KOPT-K1 (cell line): ENCODE results near the gene MED26.

Source experiments
- H3K27ac ChIP-seq: fragments of 200-600 bp; sonication (generic); 2 replicates; pipeline ENCODE4 v1.5.1; 2016; ENCODE audit warnings: antibody characterized with exemption, mild to moderate bottlenecking, low read depth, low read length; ENCODE audit not compliant: poor library complexity, severe bottlenecking
- H3K36me3 ChIP-seq: fragments of 200-600 bp; sonication (generic); 2 replicates; pipeline ENCODE4 v1.5.1; 2017; ENCODE audit warnings: antibody characterized with exemption, mild to moderate bottlenecking, low read length, moderate library complexity; ENCODE audit not compliant: insufficient read depth
- H3K9me3 ChIP-seq: fragments of 200-600 bp; sonication (generic); 2 replicates; pipeline ENCODE4 v1.5.1; 2017; ENCODE audit warnings: antibody characterized with exemption, low read length, mild to moderate bottlenecking; ENCODE audit not compliant: insufficient read depth, poor library complexity, severe bottlenecking

The MED26 gene

DNA sequence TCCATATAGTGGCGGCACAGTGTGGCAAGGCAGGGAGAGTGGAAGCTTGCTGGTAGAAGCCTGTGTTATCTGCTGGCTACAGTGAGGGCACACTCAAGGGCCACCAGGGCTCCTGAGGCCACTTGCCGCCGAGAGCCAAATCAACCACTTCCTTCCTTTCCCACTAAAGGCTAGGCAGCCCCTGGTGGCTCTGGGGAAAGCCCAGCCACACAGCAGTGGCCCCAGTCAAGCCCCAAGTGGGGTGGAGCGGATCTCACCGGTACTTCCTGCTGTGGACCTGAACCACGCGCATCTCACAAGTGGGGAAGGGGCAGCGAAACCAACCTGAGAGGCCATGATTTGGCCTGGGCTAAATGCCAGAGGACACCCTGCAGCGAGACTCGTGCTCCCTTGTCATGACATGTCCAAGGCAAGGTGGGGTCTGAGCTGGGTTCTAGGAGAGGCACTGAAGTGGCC, 33.8 kb downstream of the MED26 start:
- Histone ChIP-seq H3K27ac (peak overlapping the region; percentile 47), H3K9me3 (no peaks in the 10 kb centered on the region), H3K36me3 (no peaks in the 10 kb centered on the region)

DNA sequence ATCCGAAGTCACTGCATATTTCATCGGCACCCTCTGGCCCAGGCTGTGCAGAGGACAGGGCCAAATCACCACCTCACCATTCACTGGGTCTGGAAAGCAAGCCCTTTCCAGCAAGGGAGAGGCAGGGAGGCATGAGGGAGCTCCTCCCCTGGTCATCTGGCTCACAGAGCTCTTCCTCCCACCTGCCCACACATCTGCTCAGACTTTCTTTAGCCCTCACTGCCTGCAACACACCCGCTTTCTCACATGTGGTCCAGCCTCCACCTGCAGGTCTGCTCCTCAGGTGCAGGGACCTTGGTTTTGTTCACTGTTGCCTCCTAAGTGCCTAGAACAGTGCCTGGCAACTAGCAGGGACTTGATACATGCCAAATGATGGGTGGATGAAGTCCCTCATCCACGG, 34.8 kb downstream of the MED26 start:
- Histone ChIP-seq H3K27ac (no peak overlapping the region), H3K9me3 (no peaks in the 10 kb centered on the region), H3K36me3 (no peaks in the 10 kb centered on the region)

DNA sequence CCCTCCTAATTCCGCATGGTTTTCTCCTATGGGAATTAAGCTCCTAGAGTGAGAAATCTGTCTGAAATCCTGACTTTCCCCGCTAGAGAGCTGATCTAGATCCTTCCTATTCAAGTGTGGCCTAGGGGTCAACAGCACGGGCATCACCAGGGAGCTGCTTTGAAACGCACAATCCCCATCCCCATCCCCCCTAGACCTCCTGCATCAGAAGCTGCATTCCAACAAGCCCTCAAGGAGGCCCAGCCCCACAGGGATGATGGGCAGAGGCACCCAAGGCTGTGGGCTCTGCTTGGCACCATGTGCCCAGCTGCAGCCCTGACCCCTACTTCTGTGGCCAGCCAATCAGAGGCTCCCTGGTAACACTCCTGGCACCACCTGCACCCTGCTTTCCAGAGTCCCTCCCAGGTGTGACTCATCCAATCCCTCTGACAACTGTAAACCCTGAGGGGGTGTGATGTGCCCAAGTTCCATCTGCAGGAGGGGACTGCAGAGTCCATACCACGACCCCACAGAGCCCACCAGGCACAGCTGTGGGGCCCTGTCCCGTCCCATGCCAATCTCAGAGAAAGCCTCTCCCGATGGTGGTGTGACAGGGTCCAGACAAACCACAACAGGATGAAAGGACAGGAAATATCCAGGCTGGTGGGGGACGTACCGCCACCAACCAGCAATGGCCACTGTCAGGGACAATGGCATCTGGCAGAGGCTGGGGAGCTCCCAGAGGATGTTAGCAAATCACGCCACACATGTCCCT, 36.0 kb downstream of the MED26 start:
- no peak overlapping the region for H3K27ac ChIP-seq
- no peaks in the 10 kb centered on the region for H3K36me3 ChIP-seq
- H3K9me3 ChIP-seq, result no peaks in the 10 kb centered on the region

DNA sequence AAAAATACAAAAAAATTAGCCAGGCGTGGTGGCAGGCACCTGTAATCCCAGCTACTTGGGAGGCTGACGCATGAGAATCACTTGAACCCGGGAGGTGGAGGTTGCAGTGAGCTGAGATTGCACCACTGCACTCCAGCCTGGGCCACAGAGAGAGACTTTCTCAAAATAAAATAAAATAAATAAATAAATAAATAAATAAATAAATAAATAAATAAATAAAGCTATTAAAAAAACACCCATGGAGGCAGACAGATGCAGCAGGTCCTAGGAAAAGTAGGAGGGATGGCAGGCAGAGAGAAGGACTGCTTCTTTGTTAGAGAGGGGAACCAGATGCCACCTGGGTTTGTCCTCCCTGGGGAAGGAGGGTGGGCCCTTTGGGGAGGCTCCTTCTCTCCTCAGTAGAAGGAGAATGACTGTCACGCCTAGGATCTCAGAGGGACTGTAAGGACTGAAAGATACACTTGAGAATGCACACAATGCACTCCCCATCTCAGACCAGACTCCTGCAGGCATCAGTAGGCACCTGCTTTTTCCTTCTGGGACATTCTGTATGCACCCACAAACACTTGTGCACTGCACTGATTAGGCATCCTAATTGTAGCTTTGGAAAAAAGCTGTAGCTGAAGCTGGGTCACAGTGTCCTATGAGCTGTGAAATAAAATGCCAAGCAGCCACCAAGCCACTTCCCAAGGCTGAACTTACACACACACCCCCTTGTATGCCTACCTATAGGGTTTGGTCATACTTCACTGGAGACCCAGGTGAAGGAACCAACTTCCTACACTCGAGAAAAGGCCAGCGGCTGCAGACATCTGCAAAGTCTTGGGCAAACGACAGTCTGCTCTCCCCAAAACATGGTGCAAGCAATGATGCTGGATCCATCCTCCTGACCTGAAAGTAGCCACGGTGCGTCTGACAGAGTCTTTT, 36.9 kb downstream of the MED26 start:
- no peak overlapping the region for H3K27ac ChIP-seq
- H3K9me3 ChIP-seq, result no peaks in the 10 kb centered on the region
- no peaks in the 10 kb centered on the region for H3K36me3 ChIP-seq

DNA sequence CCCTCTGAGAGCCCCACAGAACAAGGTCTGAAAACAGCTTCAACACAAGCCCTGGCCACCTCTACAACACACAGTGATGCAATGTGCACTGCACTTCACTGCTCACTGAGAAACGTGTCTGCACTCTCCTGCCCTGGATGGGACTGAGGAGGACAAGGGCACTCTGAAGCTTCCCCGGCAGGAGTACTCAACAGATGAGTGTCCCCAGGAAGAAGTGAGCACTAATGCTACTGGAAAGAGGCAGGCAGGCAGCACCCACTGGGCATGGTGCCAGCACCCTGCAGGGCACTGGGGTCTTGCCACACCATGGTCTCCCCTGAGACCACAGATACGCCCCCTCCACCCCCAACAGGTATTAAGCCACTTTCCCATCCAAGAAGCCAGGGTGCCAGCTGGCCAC, 38.1 kb downstream of the MED26 start:
- Histone ChIP-seq H3K27ac (no peak overlapping the region), H3K36me3 (no peaks in the 10 kb centered on the region), H3K9me3 (no peaks in the 10 kb centered on the region)

DNA sequence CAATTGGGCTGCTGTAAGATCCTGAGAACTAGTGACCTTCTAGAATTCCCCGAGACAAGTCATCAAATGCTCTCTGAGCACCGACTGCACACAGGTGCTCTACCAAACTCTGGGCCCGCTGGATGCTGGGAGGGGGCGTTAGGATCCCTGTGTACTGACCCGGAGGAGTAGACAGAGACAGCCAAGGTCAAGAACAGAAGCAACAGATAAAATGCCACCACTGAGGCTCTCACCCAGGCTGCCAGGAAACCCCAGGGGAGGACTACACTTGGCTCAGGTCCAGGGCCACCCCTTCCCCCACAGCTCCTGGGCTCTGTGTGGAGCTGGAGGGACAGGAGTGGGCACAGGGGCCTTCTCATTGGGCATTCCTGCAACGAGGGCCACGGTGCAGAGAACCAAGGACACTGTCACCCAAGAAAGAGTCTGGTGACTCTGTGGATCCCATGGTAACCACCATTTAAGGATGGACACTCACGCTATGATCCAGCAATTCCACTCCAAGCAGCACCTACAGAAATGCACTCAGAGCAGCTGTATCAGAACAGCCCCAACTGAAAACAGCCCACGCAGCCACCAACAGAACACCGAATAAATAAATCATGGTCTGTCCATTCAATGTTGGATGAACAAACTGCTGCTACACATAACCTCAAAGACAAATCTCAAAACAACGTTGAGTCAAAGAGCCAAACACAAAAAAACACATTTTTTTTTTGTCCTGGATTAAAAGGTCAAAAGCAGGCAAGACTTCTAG, 39.0 kb downstream of the MED26 start:
- peak overlapping the region; percentile 65 for H3K27ac ChIP-seq
- no peaks in the 10 kb centered on the region for H3K9me3 ChIP-seq
- no peaks in the 10 kb centered on the region for H3K36me3 ChIP-seq

DNA sequence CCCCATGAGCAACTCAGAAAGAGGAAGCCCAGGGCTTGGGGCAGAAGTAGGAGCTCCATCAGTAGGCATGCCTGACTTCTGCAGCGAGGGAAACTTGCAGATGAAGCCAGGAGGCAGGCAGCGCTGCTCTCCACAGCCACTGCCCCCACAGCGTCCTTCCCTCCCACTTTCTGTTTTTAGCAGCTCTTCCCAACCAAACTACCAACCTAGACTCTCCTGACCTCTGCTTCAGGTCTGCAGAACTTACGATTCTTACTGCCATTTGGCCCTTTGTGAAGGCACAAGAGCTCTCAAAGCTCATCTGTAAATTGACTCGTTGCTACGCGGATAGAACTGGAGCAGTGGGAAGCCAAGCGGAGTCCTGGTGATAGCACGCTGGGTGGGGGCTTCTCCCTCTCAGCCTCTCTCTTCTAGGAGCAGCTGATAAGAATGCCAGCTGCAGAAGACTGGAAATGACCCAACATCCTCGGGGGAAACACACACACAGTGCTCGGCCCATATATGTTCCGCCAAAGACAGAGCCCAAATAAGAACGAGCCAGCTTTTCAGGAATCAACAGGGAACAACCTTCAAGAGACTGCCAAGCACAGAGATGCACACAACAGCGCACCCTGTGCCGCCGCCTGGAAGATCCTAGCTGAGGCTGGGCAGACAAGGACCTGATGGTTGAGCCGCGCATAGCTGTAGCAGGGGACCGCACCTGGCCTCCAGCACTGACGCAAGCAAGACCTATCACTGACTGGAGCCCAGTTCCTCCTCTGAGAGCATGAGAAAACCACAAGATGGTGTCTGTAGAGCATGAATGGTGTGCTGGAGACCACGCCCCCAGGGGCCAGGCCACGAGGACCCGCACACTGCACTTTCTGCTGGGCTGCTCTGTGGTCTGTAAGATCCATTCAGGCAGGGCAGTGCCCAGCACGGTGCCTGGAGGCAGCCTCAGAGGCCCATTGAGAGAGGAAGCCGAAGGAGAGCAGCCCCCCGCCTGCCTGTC, 39.9 kb downstream of the MED26 start:
- Histone ChIP-seq H3K27ac (peak overlapping the region; percentile 65), H3K9me3 (no peaks in the 10 kb centered on the region), H3K36me3 (no peaks in the 10 kb centered on the region)

DNA sequence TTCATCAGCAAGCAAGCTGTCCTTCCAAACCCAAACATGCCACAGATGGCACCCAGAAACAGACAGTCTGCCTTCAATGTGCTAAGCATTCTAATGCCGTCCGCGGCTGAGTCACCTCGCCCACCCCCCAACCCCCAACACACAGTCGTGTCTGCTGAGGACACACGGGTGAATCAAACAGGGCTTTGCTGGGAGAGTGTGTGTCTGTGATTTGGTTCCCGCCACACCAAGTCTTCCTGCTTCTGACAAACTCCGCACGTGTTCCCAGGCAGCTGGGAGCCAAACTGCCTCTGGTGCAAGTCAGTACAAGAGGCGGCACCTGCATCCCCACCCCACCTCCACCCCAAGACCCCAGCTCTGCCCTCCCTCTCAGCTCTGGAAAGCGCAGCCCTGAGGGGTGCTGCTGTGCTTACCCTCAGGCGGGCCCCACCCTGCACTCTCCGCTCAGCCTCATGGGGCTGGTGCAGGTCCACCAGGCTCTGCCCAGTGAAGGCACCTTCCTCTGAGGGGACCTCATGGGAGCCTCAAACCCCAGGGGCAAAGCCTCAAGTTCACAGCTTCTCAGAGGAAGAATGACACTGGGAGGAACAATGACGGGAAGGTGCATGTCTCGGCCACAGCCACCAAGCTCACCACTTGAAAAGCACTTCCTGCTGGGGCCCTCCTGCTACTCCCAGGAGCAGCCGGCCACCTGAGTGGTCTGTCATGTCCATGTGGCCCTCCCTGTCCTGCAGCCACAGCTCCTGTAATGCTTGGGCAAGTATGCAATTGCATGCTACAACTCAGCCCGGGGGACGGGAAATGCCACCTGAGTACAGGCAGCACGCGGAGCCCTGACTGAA, 40.8 kb downstream of the MED26 start:
- Histone ChIP-seq H3K36me3 (peaks cover 3% of the 10 kb centered on the region; the same call in 1 of the 2 replicates), H3K9me3 (no peaks in the 10 kb centered on the region), H3K27ac (peak overlapping the region; percentile 65)

DNA sequence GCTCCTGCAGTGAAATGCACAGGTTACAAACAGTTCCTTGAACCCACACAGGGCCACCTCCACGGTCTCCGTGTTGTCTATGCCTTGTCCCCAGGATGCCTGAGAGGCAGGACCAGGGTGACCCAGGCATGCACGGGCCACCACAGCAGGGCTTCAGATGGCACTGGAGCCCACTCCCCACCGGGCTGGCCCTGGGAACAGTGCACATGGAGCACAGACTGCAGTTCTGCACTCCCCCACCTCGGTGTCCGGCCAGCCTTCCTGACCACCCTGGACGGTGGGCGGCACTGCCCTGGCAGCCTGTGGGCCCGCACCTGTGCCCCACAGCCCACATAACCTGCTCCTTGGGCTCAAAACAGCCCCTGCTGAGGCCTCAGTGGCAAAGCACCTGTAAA, 41.5 kb downstream of the MED26 start:
- Histone ChIP-seq H3K27ac (peak overlapping the region; percentile 65), H3K9me3 (no peaks in the 10 kb centered on the region), H3K36me3 (peaks cover 9% of the 10 kb centered on the region; the same call in 1 of the 2 replicates)

DNA sequence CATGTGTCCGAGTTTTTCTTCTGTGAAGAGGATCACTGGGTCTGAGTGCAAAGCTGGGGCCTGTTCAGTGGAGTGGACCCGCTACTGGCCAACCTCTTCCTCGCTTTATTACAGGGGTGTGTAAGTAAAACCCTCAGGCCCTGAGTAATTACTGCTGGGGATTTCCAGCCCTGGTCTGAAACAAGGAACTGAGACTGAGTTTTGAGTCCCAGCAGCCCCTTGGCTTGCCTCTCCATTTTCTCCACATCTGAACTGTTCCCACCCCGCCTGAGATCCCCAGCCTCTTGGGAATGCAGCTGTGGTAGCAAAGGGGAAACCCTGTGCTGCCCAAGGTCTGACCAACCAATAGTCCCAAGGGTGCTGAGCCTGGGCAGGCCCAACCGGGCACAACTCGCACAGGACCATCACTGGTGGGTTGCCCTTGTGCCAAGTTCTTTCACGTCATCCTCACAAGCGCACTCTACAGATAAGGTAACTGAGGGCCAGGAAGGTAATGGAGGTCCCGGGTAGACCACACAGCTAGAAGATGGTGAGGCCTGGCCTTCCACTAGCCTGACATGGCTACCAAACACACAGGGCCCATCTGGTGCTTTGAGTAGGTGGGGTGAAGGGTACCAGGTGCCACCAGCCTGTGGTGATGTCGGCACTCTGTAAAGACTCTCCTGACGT, 42.1 kb downstream of the MED26 start:
- H3K9me3 ChIP-seq, result no peaks in the 10 kb centered on the region
- H3K27ac ChIP-seq, result peak overlapping the region; percentile 65
- H3K36me3 ChIP-seq, result peaks cover 15% of the 10 kb centered on the region; the same call in 1 of the 2 replicates

DNA sequence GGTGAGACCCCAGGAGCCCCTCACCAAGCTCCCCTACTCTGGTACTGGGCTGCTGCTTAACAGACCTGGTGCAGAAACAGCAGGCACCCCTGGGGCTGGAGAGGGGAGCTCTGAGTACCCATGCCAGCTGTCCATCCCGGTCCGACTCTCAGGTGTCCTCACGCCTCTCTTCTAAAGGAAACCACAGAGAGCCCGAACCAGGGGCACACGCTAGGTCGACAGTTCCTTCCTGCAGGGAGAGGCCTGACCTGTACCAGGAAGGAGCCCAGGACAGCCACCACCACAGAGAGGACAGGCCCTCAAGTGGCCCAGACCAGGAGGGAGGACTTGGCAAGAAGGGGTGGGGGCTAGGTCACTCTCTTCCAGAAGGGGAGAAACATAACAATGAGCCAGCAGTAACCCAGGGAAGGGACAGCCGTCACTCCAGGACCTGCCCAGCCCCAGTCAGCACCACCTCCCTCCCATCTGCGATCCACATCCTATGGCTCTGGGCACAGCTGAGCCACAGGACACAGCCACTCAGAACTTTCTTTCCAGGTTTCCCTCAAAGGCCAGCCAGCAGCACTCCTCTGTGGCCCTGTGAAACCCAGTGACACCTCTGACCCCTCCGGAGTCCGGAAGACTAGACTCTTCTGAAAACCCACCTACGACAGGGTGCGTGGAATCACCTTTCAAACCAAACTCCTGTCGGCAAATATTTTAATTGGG, 42.8 kb downstream of the MED26 start:
- peak overlapping the region; percentile 65 for H3K27ac ChIP-seq

DNA sequence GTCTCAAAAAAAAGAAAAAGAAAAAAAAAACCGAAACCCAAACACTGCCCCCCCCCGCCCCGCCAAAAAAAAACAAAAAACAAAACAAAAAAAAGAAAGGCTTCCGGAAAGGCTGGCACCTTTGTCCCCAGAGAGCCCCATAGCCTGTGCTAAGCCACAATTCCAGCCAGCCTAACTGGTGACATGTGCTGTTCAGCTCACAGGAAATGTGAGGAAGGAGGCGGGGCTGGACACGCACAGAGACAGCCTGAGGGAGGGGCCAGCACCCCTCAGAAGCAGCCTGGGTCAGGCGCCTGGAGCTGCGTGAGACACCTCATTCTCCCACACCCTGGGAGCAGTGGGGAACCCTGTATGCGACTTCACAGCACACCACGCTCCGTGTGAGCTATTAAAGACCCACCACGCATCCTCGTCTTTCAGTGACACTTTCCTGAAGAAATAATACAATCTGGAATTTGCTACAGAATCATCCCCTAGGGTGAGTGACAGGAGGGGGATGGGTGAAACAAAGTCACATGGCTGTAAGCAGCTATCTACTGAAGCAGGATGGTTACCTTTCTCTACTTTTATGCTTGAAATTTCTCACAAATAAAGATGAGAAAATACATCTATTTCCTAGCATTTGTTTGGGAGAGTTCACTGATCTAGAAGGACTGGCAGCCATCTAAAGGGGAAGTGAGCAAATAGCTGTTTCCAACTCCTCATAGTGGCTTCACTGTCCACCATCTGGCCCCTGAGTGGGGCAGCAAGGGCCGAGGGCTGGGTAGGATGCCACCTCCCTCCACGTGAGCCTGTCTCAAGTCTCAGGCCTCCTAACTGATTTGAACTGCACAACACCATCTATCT, 43.5 kb downstream of the MED26 start:
- peak overlapping the region; percentile 65 for H3K27ac ChIP-seq
- H3K36me3 ChIP-seq, result peaks cover 26% of the 10 kb centered on the region
- H3K9me3 ChIP-seq, result no peaks in the 10 kb centered on the region

More for the DNA sequence above, 42.8 kb downstream of the MED26 start:
- H3K9me3 ChIP-seq, result no peaks in the 10 kb centered on the region
- H3K36me3 ChIP-seq, result peaks cover 20% of the 10 kb centered on the region; the same call in 1 of the 2 replicates
